Activated CD8-positive, alpha-beta memory T cell treated with anti-CD3 and anti-CD28 coated beads for 4 hours (primary cell): ENCODE data around the gene HES1.

Source experiments
- DNase-seq, 2 donors: peaks; one replicate each; pipeline ENCODE4 v3.0.0-alpha.2; 2020; ENCODE audit warnings: low read depth in 2 of 2

The HES1 gene

DNA sequence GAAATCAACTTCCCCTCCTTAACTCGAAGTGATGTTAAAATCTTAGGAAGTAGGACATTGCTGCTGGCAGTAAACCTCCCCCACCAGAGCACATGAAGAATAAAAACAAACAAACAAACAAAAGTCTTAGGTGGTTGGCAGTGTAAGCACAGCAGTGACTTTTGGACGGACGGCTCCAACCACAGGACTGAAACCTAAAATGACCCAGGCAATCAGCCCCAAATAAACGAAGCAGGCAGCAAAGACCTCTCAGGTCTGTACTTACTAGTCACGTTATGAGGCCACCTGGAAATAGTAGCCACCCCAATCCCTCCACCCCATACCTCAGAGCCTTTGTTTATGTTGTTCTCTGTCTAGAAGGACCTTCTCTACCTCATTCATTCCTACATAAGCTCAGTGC, 33.5 kb upstream of the HES1 start:
- no peak for DNase-seq

DNA sequence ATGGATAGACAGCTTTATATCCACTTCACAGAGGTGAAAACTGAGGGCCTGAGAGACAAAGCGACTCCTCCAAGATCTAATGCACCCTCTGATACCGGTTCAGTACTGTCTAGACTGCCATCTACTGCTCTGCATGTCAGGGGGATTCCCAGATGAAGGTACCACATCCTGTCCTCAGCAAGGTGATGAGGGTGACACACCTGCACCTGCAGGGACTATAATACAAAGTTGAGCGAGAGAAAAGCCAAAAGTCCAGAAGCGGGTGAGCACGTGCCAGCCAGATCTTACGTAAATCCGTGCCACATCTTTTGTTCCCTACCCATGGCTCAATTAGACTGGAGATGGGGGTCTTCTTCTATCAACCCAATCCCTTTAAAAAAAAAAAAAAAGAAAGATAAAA, 32.4 kb upstream of the HES1 start:
- peak in 1 of 2 donors; percentile 19 for DNase-seq

DNA sequence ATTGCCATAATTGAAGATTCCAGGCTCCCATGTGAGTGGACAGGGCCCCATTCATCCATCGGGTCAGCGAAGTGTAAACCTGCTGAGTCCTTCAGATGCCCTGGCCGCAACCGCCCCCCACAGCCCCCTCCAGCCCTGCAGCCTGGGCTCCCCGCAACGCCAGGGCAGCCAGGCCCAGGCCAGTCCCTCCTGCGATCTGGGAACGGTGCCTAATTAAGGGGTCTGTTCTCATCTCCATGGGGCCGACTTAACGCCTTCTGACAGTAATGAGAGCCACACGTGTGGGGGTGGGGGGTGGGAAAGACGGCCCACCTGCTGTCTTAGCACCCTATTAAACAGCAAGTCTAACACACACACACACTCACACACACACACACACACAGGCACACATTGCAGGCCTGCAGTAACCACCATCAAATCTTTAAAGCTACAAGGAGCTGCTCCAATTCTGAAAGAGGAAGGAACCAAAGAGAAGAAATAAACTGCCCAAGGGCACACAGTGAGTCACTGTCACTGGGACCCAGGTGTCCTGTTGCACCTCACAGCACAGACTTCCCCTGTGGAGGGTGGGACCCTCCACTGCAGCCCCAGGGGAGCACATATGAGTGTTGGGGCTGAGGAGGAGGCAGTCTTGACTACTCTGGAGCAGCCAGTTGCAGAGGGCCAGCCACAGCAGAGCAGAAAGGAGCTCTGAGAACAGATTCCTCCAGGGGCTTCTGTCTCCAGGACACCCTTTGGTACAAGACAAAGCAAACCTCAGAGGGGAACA, 31.8 kb upstream of the HES1 start:
- no peak for DNase-seq

DNA sequence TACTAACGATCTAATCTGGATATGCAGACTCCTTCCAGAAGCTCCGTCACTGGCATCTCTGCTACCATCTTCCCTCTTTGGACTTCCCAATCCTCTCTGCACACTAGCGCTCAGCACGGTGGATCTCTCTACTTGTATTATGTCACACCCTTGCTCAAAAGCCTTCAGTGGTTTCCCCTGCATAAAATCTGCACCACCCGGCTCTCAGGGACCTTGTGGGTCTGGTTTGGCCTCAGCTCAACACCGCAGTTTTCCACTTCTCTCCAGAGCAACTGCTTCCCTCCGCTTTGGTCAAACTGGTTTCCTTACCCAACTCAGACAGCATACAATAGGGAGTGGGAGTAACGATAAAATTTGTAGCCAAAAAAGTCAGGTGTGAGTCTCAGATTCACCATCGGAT, 30.7 kb upstream of the HES1 start:
- DNase-seq, result no peak

DNA sequence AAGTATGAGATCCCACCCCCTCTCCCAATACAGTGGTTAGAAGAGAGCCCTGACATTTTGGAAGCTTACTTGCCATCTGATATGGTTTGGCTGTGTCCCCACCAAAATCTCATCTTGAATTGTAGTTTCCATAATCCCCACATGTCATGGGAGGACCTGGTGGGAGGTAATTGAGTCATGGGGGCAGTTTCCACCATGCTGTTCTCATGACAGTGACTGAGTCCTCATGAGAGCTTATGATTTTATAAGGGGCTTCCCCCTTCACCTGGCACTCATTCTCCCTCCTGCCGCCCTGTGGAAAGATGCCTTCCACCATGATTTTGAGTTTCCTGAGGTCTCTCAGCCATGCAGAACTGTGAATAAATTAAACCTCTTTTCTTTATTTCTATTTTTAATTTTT, 28.8 kb upstream of the HES1 start:
- DNase-seq, result no peak

DNA sequence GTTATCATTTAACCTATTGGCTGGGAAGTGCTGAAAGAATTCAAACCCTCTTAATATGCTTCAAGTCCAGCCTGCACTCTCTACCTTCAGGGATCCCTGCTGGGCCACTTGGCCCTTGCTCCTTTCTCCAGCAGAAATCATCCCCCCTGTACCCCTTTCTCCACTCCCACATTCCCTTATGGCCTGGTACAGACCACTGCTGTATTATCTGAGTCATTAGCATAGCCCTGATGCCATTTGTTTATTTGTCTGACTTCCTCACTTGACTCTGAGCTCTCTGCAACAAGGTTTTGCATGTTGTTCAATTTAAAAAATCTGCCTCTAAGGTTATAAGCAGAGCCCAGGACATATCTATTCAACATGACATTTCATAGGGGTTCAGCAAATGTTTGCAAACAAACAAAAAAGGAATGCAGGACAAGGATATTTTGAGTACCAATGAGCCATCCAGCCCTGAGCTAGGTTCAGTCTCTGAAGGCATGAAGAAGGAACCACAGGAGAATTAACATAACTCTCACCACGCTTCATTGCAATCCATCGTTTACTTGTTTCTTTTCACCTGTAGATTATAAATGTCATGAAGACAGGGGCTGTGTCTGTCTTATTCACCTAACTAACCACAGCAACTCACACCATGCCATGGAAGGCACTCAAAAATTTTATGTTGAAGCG, 26.6 kb upstream of the HES1 start:
- DNase-seq, result no peak

DNA sequence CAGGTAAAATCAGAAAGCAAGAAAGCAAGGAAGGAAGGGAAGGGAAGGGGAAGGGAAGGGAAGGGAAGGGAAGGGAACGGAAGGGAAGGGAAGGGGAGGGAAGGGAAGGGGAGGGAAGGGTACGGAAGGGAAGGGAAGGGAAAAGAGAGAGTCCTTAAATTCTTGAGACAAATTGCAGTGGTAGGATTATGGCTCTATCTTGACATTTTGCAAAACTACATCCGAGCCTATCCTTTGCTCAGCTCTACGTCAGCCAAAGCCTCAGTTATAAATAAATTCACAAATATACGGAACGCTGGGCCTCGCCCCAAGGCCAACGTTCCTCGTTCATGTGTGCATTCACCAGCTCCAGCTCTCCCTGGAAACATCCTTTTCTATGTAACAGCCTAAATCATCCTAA, 25.5 kb upstream of the HES1 start:
- DNase-seq, result no peak

DNA sequence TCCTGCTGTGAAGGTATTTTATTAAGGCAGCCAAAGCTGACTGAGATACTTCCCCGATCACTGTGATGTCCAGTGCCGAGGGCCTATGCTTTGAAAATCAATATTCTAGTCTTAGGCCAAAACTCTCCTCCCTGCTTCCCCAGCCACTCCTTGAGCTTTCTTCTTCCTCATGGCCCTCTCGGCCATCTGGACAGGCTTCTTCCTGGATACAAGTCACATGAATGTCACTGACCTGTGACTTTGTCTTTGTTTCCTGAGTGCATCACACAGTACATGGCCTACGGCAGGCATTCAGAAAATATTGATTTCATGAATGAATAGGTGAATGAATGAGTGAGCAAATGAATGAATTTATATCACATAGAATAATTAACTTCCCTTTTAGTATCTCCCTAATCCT, 24.6 kb upstream of the HES1 start:
- DNase-seq, result no peak

DNA sequence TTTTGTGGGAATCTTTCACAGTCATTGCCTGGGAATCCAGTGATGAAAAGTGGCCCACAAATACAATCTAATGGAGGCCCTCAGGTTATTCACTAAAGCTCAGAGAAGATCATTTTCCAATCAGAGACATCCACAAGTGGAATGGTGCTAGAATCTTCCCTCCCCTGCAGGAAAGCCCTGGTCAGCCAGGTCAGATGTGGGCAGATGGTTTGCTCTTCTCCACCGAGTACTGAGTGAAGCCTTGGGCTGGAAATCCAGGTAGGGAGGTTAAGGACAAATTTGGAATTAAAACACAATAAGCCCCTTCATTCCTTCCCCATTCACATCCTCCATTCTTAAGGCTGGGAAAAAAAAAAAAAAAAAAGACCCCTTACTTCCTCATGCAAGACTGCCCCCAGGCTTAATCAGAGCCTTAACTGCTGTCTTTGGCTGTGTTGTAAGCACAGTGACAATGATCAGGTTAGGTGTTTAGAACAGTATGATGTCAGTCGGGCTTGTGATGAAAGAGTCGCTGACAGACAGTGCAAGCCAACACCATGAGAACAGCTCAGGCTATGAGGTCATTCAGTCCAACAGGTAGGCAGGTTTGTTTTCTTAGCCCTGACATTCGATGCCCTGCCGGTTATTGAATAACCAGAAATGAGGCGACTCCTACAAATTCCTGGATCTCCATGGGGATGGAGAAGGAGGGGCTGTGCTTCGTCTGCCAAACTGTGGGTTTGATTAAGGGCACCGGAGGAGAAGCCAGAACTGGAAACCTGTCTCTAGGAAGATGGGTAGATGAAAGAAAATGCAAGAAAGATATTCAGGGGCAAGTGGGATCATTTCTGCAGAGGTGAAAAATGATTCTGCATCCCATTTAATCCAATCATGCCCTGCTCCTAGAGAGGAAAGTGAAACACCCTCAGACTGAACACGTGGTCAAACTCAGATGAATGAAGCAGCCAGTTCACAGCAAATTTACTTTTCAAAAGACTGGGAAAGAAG, 23.5 kb upstream of the HES1 start:
- no peak for DNase-seq

DNA sequence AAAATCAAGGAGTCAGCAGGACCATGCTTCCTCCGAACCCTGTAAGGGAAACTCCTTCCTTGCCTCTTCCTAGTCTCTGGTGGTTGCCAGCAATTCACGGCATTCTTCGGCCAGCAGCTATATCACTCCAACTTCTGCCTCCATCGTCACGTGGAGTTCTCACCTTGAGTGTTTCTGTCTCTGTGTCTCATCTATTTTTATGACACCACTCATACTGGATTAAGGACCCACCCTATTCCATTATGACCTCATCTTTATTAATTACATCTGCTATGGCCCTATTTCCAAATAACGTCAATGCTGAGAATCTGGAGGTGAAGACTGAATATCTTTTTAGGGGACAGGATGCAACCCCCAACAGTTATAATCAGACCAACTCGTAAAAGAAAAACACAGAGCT, 21.8 kb upstream of the HES1 start:
- no peak for DNase-seq

DNA sequence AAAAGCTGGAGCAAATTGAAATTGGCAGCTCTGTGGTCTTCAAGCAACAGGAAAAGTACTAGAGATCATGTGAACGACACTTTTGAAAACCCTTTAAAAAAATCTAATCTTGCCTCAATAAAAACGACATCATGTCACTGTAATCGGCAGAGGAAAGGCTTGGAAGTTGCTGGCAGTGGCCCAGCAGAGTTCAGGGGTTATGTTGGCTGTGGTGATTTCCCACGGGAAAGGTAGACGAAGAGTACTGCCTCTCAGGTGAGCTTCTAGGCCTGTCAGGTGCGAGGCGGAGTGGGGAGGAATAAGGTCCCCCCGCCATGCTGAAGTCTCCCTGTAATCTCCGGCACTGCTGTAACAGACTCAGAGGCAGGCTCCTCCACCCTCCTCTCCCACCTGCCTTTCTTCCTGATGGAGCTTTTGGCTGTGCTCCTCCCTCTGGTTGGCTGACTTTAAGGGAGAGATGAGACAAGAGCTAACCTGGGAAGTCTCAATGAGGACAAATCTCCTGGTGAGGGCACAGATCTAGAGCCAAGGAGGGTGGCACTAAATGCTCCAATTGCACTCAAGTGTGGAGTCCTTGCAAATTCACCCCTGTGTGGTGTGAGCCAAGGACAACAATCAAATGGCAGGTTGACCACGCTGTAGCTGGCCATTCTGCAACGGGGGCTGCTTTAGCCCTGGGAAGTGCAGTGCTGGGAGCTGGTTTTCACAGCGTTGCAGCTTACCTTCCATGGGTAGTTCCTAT, 18.7 kb upstream of the HES1 start:
- DNase-seq, result no peak

DNA sequence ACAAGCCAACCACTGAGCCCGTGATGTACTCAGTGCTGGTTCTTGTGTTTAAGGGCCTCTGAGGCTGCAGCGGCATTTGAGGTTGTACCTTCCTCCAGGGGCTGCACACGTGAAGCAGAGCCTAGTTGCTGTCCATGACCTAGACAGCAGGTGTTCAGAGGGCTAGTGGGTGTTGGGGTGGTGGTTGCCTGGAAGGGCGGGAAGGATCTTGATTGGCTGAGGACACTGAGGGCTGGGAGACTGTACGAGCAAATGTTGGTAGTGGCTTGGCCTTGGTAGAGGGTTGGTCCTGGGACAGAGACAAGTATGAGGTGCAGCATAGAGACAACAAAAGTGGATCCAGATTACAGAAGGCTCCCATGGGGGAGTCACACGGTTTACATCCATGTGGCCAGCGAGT, 17.0 kb upstream of the HES1 start:
- DNase-seq, result no peak

DNA sequence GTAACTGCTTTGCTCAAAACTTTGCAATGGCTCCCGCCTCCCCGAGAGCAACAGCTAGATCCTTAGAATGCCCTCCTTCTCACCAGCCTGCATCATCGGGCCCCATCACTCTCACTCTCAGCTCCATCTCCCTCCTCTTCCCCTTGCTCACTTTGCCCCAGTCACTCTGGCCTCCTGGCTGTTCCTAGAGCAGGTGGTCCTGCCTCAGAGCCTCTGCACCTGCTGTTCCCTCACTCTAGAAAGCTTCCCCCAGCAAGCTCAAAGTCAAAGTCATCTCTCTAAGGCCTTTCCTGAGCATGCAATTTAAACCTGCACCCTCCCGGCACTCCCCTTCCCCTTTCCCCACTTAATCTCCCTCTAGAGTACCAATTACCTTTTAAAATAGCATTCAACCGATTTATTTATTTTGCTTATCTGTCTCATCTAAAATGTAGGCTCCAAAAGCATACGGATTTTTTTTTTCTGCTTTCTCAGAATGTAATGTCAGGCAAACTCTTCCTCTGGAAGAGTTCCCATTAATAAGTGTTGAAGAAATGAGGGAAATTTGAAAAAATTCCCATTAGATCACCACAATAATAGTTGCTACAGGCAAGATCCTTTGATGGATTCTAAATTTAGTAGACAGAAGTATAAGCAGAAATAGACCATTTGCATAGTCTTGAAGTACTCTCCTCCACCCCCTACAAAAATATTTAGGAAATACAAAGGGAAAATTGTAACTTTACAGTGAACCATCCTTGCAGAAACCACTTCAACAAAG, 15.9 kb upstream of the HES1 start:
- DNase-seq, result no peak

DNA sequence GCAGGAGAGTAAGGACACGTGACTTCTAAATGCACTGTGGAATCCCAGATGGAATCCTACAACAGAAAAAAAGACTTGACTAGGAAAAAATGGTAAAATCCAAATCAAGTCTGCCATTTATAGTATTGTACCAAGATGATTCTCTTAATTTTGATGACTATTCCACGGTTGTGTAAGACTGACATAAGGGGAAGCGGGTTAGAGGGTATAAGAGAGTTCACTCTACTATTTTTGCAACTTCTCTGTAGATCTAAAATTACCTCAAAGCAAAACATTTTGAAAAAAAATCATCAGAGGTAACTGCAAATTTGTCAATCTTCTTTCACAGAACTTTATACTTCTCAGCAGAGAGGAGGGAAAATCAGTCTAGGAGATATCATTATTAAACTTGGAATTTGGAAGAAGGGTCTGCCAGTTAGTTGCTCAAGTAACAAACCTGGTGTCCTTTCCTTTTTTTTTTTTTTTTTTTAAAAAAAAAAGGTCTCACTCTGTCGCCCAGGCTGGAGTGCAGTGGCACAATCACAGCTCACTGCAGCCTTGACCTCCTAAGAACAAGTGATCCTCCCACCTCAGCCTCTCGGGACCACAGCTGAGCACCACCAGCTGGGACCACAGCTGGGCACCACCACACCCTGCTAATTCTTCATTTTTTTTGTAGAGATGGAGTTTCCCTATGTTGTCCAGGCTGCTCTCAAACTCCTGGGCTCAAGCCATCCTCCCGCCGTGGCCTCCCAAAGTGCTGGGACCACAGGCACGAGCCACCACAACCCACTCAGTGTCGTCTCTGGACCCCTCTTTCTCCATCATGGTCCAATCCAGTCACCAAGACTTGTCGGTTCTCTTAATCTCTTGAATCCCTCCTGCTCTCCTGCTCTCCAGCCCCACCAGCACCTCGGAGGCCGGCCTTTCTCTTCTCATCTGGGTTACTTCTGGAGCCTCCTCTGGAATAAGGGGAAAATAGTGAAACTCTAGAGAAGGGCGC, 14.9 kb upstream of the HES1 start:
- DNase-seq, result no peak

DNA sequence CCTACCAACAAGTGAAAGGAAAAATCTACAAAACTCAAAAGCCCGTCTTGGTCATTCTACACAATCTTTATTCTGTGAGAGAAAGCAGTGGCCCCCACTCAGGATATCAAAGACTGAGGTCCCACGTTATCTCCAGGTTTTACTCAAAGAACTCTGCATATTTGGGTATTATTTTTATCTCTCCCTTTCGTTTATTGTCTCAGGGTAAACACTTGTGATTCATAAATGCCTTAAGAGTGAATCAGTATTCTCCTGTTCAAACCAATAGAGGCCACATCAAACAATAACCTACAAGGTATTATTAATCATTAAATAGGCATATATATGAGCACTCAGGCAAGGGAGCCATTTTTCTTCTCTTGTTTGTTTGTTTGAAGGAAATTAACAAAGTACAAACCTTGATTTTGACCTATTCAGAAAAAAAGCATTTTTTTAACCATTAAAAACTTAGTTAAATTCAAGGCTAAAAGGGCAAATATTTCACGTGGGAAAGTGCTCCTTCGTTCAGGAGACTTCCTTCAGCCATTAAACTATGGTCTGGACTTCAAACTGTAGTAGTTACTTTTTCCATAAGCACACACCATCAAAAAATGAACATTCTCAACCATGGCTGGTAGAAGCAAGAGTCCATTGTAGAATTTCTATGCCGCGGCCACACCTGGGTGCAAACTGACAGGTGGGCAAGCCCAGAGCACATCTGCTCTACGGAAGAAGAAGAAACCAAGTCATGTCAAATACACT, 13.9 kb upstream of the HES1 start:
- no peak for DNase-seq

DNA sequence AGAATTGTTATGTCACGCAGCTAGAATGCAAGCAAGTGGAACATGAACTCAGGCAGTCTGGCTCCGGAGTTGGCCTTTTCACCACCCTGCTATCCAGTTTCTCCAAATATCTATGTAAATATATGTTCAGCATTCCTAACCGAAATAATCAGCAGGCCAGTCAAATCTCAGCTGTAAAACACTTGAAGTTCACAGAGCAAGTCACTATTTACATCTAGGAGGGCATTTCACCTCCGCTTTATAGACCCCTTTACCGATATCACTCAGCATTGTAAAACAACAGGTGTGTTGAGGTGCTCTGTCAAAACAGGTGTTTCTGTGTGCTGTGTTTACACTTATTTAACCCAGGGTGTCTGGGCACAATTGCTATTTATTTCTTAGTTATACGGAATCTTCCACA, 12.2 kb upstream of the HES1 start:
- DNase-seq, result no peak

DNA sequence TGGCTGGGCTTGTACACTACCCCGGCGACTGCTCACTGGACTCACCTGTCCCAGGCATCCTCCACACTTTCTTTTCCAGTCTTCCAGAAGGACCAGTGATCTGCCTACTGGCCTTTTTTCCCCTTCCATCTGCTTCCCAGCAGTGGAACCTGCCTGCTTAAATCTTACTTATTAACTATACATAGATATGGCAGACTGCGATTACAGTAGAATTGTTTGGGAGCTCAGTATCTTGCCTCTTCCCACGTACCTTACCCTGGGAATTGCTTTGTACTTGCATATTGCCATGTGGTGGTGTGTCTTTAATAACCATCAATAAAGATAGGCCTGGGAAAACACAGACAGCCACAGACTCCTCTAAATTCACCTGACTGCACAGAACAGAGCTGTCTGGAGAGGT, 11.8 kb upstream of the HES1 start:
- DNase-seq, result no peak

DNA sequence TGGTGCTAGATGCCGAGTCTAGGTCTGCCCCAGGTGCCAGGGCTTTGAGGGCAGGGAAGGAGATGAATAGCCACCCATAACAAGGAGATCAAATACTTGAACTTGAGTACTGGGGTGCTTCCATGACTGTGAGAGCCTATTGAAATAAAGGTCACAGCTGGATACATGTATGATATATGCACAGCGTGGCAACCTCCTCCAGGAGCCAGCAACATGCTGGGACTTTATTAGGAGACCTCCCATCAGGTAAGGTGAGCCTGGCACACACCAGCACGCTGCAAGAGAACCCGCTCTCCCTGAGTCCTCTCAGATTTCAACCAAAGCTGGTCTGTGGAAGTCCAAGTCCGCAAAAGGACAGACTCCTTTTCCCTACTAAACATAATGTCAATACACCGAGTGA, 10.5 kb upstream of the HES1 start:
- no peak for DNase-seq

DNA sequence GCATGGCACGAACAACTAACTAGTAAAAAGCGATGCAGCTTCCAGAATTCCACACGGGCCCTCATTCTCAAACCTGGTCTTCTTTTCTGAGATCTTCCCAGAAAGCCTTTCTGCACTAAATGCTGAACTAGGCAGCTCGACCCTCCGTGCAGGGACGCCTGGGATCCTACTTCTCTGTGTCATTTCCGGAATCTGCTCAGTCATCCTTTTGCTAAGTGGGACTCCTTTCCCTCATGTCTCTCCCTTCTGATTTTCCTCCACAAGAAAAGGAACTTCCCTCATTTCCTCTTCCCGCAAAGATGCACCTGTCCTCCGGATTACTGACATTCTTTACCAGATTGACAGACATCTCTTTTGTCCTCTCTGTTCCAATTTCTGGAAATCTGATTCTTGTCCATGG, 9.2 kb upstream of the HES1 start:
- DNase-seq, result no peak
